WERI-Rb-1 (cell line): ENCODE data around the gene C12orf56.
"Not testable (repeated sequence)": the region's sequence is repeated elsewhere in the genome, so short reads cannot be mapped to it uniquely, and the experiment has no call there.

Experiments
- DNase-seq: peaks from one replicate; pipeline ENCODE4 v3.0.0-alpha.2; 2020
- H3K27ac ChIP-seq: fragments of 250-450 bp; sonication (Bioruptor Pico); 2 replicates; pipeline ENCODE4 v1.5.1; 2020; ENCODE audit warnings: mild to moderate bottlenecking, moderate library complexity
- H3K27me3 ChIP-seq: fragments of 250-450 bp; sonication (Bioruptor Pico); 2 replicates; pipeline ENCODE4 v1.5.1; 2021; ENCODE audit warnings: mild to moderate bottlenecking, low read depth, moderate library complexity; ENCODE audit not compliant: insufficient read depth, severe bottlenecking
- H3K36me3 ChIP-seq: fragments of 250-450 bp; sonication (Bioruptor Pico); 2 replicates; pipeline ENCODE4 v1.5.1; 2020; ENCODE audit warnings: mild to moderate bottlenecking, moderate library complexity
- H3K4me3 ChIP-seq: 2 replicates; pipeline ENCODE4 v1.5.1; 2011; ENCODE audit warnings: low read depth, mild to moderate bottlenecking, control low read depth, low read length
- H3K9me3 ChIP-seq: fragments of 250-450 bp; sonication (Bioruptor Pico); 2 replicates; pipeline ENCODE4 v1.5.1; 2021; ENCODE audit warnings: mild to moderate bottlenecking, moderate library complexity; ENCODE audit not compliant: severe bottlenecking
- TF ChIP-seq, protein P1 (sequence below): IDR thresholded peaks from 2 replicates; pipeline ENCODE4 v1.5.1; 2011; ENCODE audit warnings: low read depth, mild to moderate bottlenecking, control low read depth, inconsistent platforms, low read length

C12orf56 gene

DNA sequence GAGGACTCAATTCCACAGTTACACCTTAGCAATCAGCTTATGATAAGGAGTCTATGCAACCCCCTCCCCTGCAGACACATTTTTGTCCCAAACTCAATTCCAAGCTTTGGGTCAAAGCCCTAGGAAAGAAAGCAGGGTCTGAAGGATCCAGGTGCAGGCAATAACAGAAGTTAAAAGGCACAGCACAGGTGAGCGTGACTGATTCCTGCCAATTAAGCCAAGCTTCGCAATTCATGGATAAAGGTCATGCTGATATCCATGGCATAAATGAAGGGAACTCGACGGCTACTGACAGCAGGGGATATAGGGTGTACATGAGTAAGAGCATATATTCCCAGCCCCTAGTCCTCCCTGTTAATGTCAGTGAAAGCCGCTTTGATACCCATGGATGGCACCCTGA lies 39.3 kb downstream of the C12orf56 start:
- no peaks in the 10 kb centered on the region for H3K36me3 ChIP-seq
- H3K9me3 ChIP-seq: peaks cover 6% of the 10 kb centered on the region
- no peaks in the 10 kb centered on the region for H3K27me3 ChIP-seq
- TF ChIP-seq, protein P1, sequence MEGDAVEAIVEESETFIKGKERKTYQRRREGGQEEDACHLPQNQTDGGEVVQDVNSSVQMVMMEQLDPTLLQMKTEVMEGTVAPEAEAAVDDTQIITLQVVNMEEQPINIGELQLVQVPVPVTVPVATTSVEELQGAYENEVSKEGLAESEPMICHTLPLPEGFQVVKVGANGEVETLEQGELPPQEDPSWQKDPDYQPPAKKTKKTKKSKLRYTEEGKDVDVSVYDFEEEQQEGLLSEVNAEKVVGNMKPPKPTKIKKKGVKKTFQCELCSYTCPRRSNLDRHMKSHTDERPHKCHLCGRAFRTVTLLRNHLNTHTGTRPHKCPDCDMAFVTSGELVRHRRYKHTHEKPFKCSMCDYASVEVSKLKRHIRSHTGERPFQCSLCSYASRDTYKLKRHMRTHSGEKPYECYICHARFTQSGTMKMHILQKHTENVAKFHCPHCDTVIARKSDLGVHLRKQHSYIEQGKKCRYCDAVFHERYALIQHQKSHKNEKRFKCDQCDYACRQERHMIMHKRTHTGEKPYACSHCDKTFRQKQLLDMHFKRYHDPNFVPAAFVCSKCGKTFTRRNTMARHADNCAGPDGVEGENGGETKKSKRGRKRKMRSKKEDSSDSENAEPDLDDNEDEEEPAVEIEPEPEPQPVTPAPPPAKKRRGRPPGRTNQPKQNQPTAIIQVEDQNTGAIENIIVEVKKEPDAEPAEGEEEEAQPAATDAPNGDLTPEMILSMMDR: no peak
- no peak overlapping the region for H3K4me3 ChIP-seq
- DNase-seq: no peak
- H3K27ac ChIP-seq: no peak overlapping the region

DNA sequence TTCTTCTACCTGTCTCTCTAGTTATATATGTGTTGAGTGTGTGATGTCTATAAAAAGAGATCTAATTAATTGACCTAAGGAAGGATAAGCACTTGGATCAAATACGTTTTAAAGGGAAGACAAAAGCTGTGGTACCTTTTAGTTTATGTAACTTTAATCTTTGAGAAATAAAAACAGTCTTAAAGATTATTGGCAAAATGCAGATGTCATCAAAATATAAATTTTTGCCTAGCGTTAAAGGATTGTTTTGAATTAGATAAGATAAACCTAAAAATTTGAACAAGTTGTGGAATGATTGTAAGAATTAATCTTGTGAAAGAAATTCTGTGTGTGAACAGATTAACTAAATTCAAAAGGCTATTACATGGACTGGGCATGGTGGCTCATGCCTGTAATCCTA lies 42.9 kb downstream of the C12orf56 start:
- no peak for DNase-seq
- no peaks in the 10 kb centered on the region for H3K36me3 ChIP-seq
- H3K9me3 ChIP-seq: peaks cover 9% of the 10 kb centered on the region
- H3K27ac ChIP-seq: no peak overlapping the region
- TF ChIP-seq, protein P1: no peak
- H3K27me3 ChIP-seq: no peaks in the 10 kb centered on the region
- H3K4me3 ChIP-seq: no peak overlapping the region

DNA sequence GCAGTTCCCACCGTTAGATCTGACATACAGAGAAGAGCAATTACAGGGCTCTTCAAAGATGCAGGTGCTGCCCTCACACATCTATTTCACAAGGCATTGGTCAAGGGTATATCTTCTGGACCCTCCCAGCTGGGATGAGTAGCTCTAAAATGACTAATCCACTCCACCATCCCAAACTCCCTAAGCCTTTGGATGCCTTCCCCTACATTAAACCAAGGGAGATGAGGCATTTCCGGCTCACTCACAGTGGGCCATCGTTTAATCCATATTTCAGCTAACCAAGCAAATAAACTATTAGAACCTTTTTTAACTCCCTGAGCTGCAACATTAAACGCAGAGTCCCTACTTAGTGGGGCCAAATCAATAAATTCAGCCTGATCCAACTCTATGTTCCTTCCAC lies 45.9 kb downstream of the C12orf56 start:
- H3K27me3 ChIP-seq, DNase-seq: not testable (repeated sequence)

DNA sequence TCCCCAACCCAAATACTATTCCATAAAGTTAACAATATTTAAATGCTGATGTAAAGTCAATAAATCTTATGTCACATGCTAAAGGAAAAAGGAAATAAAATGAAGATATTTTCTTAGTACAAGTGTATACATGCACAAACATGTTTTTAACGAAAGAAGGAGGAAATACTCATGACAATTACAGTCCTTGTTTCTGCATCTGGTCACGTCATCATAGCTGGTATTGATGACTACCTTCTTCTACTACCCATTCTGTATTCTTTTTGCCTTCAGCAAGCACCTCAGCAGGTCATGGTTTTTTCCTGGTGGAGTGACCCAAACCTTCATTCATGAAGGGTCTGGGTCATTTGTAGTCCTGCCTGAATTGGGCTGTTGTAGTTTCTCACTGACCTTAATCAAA lies 50.0 kb downstream of the C12orf56 start:
- not testable (repeated sequence) for H3K4me3 ChIP-seq, H3K27ac ChIP-seq, H3K27me3 ChIP-seq, H3K36me3 ChIP-seq, H3K9me3 ChIP-seq, DNase-seq

More for the DNA sequence above, 45.9 kb downstream of the C12orf56 start:
- H3K36me3 ChIP-seq, H3K4me3 ChIP-seq, H3K9me3 ChIP-seq, H3K27ac ChIP-seq: not testable (repeated sequence)

DNA sequence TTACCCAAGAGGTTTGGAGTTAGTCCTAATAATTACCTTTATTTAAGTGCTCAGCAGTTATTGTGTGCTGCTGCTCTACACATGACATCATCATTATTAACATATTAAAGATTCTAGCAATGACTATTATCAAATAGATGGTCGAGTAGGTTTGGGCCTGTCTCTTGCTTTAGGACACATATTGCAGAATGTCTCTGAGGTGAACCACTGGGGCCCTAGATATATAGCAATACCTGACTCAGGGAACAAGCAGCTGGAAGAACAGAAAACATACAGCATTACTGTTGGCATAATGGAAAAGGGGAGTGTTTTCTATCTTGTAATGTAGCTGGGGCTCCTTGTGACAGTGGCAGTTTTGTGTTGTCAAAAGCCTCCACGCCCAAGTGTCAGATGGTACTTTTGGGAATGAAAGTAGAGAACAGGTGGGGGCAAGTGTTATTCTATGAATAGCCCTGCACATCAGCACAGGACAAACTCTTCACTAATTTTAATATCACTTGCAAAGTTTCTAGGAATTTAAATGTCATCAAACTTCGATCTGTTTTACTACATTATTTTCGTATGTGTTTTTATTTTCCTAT lies 54.6 kb downstream of the C12orf56 start:
- DNase-seq: no peak
- Histone ChIP-seq H3K27me3 (no peaks in the 10 kb centered on the region), H3K4me3 (no peak overlapping the region), H3K9me3 (no peaks in the 10 kb centered on the region), H3K36me3 (no peaks in the 10 kb centered on the region), H3K27ac (no peak overlapping the region)
- TF ChIP-seq, protein P1: no peak

DNA sequence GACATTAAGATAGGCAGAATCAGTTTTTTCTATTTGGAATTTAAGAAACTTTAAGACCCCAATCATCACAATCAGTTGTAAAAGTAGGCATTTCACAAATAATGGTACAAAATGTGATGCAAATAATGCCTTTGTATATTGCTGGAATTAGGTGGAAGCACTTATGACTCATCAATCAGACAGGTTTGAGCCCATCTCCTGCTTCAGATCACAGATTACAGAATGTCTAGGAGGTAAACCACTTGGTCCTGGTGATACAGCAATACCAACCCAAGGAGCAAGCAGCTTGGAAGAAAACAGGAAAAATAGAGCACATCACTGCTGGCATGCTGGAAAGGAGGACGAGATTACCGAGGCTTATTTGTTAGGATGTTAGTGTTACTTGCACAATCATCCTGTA lies 57.6 kb downstream of the C12orf56 start:
- Histone ChIP-seq H3K9me3 (no peaks in the 10 kb centered on the region), H3K27me3 (no peaks in the 10 kb centered on the region), H3K36me3 (no peaks in the 10 kb centered on the region), H3K27ac (no peak overlapping the region), H3K4me3 (no peak overlapping the region)
- no peak for DNase-seq
- TF ChIP-seq, protein P1: no peak

DNA sequence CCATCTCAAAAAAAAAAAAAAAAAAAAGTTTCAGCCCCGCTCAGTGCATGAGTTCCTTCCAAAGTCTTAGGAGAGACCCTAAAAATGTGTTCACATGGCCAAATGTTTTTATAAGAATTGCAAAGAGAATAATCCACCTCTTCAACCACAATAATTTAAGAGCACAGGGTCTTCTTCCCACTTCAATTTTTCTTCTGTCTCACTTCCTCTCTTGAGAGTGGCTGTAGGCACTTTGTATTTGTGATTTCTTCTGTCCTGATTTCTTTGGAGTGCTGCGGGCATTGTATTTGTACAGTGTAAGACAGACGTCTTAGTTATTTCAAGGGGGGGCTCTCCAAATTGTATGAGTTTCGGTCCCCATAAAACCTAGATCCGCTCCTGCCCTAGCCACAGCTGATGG lies 58.3 kb downstream of the C12orf56 start:
- no peaks in the 10 kb centered on the region for H3K9me3 ChIP-seq
- TF ChIP-seq, protein P1: no peak
- H3K4me3 ChIP-seq: no peak overlapping the region
- H3K27me3 ChIP-seq: no peaks in the 10 kb centered on the region
- DNase-seq: no peak
- no peaks in the 10 kb centered on the region for H3K36me3 ChIP-seq
- H3K27ac ChIP-seq: no peak overlapping the region

DNA sequence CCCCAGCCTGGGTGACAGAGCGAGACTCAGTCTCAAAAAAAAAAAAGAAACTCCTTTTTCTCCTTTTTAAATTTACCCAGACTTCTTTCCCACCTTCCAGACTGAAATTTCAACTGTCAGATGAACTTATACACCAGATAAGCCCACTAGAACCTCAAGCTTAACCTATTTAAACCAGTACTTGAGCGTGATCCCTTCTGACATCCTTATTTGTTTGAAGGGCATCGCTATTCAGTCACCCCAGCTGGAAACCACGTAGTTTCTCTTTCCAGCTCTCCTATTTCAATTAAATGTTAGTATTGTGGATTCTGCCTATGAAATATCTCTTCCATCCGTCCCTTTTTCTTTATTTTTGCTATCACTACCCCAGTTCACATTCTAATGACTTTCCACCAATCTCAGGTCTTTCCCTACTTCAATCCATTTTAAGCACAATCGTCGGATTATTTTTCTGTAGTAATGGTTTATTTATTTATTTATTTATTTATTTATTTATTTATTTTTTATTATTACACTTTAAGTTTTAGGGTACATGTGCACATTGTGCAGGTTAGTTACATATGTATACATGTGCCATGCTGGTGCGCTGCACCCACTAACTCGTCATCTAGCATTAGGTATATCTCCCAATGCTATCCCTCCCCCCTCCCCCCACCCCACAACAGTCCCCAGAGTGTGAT lies 61.4 kb downstream of the C12orf56 start:
- H3K27ac ChIP-seq, H3K9me3 ChIP-seq, H3K27me3 ChIP-seq, DNase-seq, H3K4me3 ChIP-seq, H3K36me3 ChIP-seq: not testable (repeated sequence)
